Astrocyte (in vitro differentiated cells and primary cell): ENCODE measurements around the gene COL28A1. TPM values are rescaled to one million over a fixed set of nuclear protein-coding genes. Genes with fewer than 3 reads are reported as not detected.
"Not testable (repeated sequence)": the region's sequence is repeated elsewhere in the genome, so short reads cannot be mapped to it uniquely, and the experiment has no call there.

ENCODE experiments used
- DNase-seq: peaks from one replicate; pipeline ENCODE4 v3.0.0-alpha.2; 2010; ENCODE audit warnings: low read depth
- FAIRE-seq: peaks from 2 replicates; lab custom pipeline; 2011; peaks lifted over from hg19 to GRCh38; lab: Jason Lieb, UNC
- H2AFZ ChIP-seq: 2 replicates; pipeline ENCODE4 v1.6.0; 2012; ENCODE audit warnings: low read depth, low read length, inconsistent platforms
- H3K27ac ChIP-seq: 2 replicates; pipeline ENCODE4 v1.5.1; 2011; ENCODE audit warnings: low read depth, low read length, inconsistent platforms
- H3K27me3 ChIP-seq: 2 replicates; pipeline ENCODE4 v1.6.0; 2011; ENCODE audit warnings: low read length, inconsistent platforms; ENCODE audit not compliant: insufficient read depth
- H3K36me3 ChIP-seq: 2 replicates; pipeline ENCODE4 v1.5.1; 2011; ENCODE audit warnings: low read length, inconsistent platforms; ENCODE audit not compliant: insufficient read depth
- H3K4me1 ChIP-seq: 2 replicates; pipeline ENCODE4 v1.5.1; 2011; ENCODE audit warnings: low read length, inconsistent platforms; ENCODE audit not compliant: insufficient read depth
- H3K4me2 ChIP-seq: 2 replicates; pipeline ENCODE4 v1.6.0; 2012; ENCODE audit warnings: low read length, inconsistent platforms
- H3K4me3 ChIP-seq: 2 replicates; pipeline ENCODE4 v1.5.1; 2011; ENCODE audit warnings: low read depth, mild to moderate bottlenecking, low read length, inconsistent platforms; ENCODE audit not compliant: insufficient read depth
- H3K79me2 ChIP-seq: 2 replicates; pipeline ENCODE4 v1.6.0; 2012; ENCODE audit warnings: mild to moderate bottlenecking, low read length, inconsistent platforms; ENCODE audit not compliant: insufficient read depth
- H3K9ac ChIP-seq: 2 replicates; pipeline ENCODE4 v1.6.0; 2012; ENCODE audit warnings: mild to moderate bottlenecking, low read length, inconsistent platforms
- H3K9me3 ChIP-seq: 2 replicates; pipeline ENCODE4 v1.5.1; 2012; ENCODE audit warnings: low read depth, mild to moderate bottlenecking, low read length, inconsistent platforms; ENCODE audit not compliant: insufficient read depth
- H4K20me1 ChIP-seq: 2 replicates; pipeline ENCODE4 v1.6.0; 2012; ENCODE audit warnings: low read length, inconsistent platforms; ENCODE audit not compliant: insufficient read depth
- H3K27ac Mint-ChIP-seq: one replicate; pipeline ENCODE4 v1.8.0; 2021; ENCODE audit warnings: mild to moderate bottlenecking, mixed read lengths; ENCODE audit not compliant: unreplicated experiment
- H3K27me3 Mint-ChIP-seq: one replicate; pipeline ENCODE4 v1.8.0; 2021; ENCODE audit warnings: low read depth, mixed read lengths; ENCODE audit not compliant: unreplicated experiment
- H3K36me3 Mint-ChIP-seq: one replicate; pipeline ENCODE4 v1.8.0; 2021; ENCODE audit warnings: low read depth, mixed read lengths; ENCODE audit not compliant: unreplicated experiment
- H3K4me1 Mint-ChIP-seq: one replicate; pipeline ENCODE4 v1.8.0; 2021; ENCODE audit warnings: low read depth, mixed read lengths; ENCODE audit not compliant: unreplicated experiment
- H3K4me3 Mint-ChIP-seq: one replicate; pipeline ENCODE4 v1.8.0; 2021; ENCODE audit warnings: mild to moderate bottlenecking, moderate library complexity, mixed read lengths; ENCODE audit not compliant: unreplicated experiment
- H3K9me3 Mint-ChIP-seq: one replicate; pipeline ENCODE4 v1.8.0; 2021; ENCODE audit warnings: mild to moderate bottlenecking, mixed read lengths; ENCODE audit not compliant: unreplicated experiment
- CTCF ChIP-seq: IDR thresholded peaks from 2 replicates; pipeline ENCODE4 v1.5.1; 2011; ENCODE audit warnings: low read depth, mild to moderate bottlenecking, inconsistent platforms, low read length, moderate library complexity; ENCODE audit not compliant: insufficient read depth
- EZH2 ChIP-seq: IDR thresholded peaks from 2 replicates; pipeline ENCODE4 v1.6.1; 2012; ENCODE audit warnings: mild to moderate bottlenecking, low read length, inconsistent platforms; ENCODE audit not compliant: insufficient read depth
- total RNA-seq: library from RNA; stranded (reverse); gene quantifications from 2 replicates; pipeline ENCODE4 v1.2.1, GENCODE V29; 2021

Gene COL28A1
- total RNA-seq, 1 donor from 2014 or later = 0.11 TPM

GRCh38 chr7:7481802-7482201 lies 53.9 kb downstream of the COL28A1 start:
- no peak for DNase-seq
- Mint-ChIP-seq H3K27ac (no peak overlapping the region), H3K4me3 (no peak overlapping the region), H3K36me3 (no peaks in the 10 kb centered on the region), H3K9me3 (peaks cover 5% of the 10 kb centered on the region), H3K4me1 (no peaks in the 10 kb centered on the region), H3K27me3 (no peaks in the 10 kb centered on the region)
- TF ChIP-seq CTCF (no peak), EZH2 (no peak)
- Histone ChIP-seq H3K9ac (no peak overlapping the region), H3K4me1 (no peaks in the 10 kb centered on the region), H3K4me3 (no peak overlapping the region), H4K20me1 (no peaks in the 10 kb centered on the region), H3K27me3 (no peaks in the 10 kb centered on the region), H3K36me3 (no peaks in the 10 kb centered on the region), H3K9me3 (no peaks in the 10 kb centered on the region), H3K27ac (no peak overlapping the region), H3K79me2 (no peaks in the 10 kb centered on the region), H2AFZ (no peak overlapping the region), H3K4me2 (no peak overlapping the region)
- no peak for FAIRE-seq

GRCh38 chr7:7479275-7479805 lies 56.3 kb downstream of the COL28A1 start:
- Histone ChIP-seq H3K27me3 (no peaks in the 10 kb centered on the region), H3K4me1 (no peaks in the 10 kb centered on the region), H3K4me2 (no peak overlapping the region), H3K9me3 (no peaks in the 10 kb centered on the region), H2AFZ (no peak overlapping the region), H3K4me3 (no peak overlapping the region), H3K36me3 (no peaks in the 10 kb centered on the region), H4K20me1 (no peaks in the 10 kb centered on the region), H3K27ac (no peak overlapping the region), H3K79me2 (no peaks in the 10 kb centered on the region), H3K9ac (no peak overlapping the region)
- Mint-ChIP-seq H3K4me3 (no peak overlapping the region), H3K9me3 (peaks cover 5% of the 10 kb centered on the region), H3K4me1 (no peaks in the 10 kb centered on the region), H3K36me3 (no peaks in the 10 kb centered on the region), H3K27ac (no peak overlapping the region), H3K27me3 (no peaks in the 10 kb centered on the region)
- DNase-seq (no peak), FAIRE-seq (no peak)
- TF ChIP-seq CTCF (no peak), EZH2 (no peak)

- Histone ChIP-seq H3K79me2 (no peaks in the 10 kb centered on the region), H3K4me2 (no peak overlapping the region), H2AFZ (no peak overlapping the region), H3K4me3 (no peak overlapping the region), H4K20me1 (no peaks in the 10 kb centered on the region), H3K9ac (no peak overlapping the region), H3K27ac (no peak overlapping the region), H3K36me3 (no peaks in the 10 kb centered on the region), H3K9me3 (no peaks in the 10 kb centered on the region), H3K4me1 (no peaks in the 10 kb centered on the region), H3K27me3 (no peaks in the 10 kb centered on the region)
- FAIRE-seq = no peak
- no peak overlapping the region for H3K4me3 Mint-ChIP-seq
- TF ChIP-seq EZH2 (no peak), CTCF (no peak)
- peaks cover 5% of the 10 kb centered on the region for H3K9me3 Mint-ChIP-seq
- no peaks in the 10 kb centered on the region for H3K27me3 Mint-ChIP-seq
- H3K4me1 Mint-ChIP-seq = no peaks in the 10 kb centered on the region
- no peaks in the 10 kb centered on the region for H3K36me3 Mint-ChIP-seq
- DNase-seq = no peak
- H3K27ac Mint-ChIP-seq = no peak overlapping the region
Measured at GRCh38 chr7:7478569-7478968, 57.1 kb downstream of the COL28A1 start.

- H3K27me3 ChIP-seq, H3K4me3 ChIP-seq, H3K9me3 ChIP-seq, H3K4me3 Mint-ChIP-seq, H3K36me3 Mint-ChIP-seq, H3K36me3 ChIP-seq, H3K4me1 ChIP-seq, H3K9me3 Mint-ChIP-seq, H3K9ac ChIP-seq, H3K4me2 ChIP-seq, H3K4me1 Mint-ChIP-seq, H2AFZ ChIP-seq, DNase-seq, H3K27ac ChIP-seq, H3K27ac Mint-ChIP-seq, H3K79me2 ChIP-seq, FAIRE-seq, H3K27me3 Mint-ChIP-seq, H4K20me1 ChIP-seq: not testable (repeated sequence)
Measured at GRCh38 chr7:7477641-7478040, 58.0 kb downstream of the COL28A1 start.
